Measurements from ENCODE around the gene CCKAR. TPM values are rescaled to one million over a fixed set of nuclear protein-coding genes. Genes with fewer than 3 reads are reported as not detected.

The CCKAR gene
- total RNA-seq (2013): not detected
- polyA plus RNA-seq (not detected), polyA minus RNA-seq (not detected in 2 replicates), total RNA-seq (0 to 0.46 (median 0) reads per million in 11 experiments)

- Histone ChIP-seq H3K79me2 (ENCODE audit: insufficient read depth, low read length) (no peaks in the 10 kb centered on the region), H3K27me3 (ENCODE audit: control insufficient read depth in 2 of 2, insufficient read depth in 2 of 2, low read length in 2 of 2) (no peaks in the 10 kb centered on the region), H3K36me3 (replicated peaks in 1 of 2; ENCODE audit: control insufficient read depth in 1 of 2, insufficient read depth in 2 of 2, low read length in 2 of 2) (no peaks in the 10 kb centered on the region), H3K4me2 (replicated peaks; ENCODE audit: extremely low read depth, low read length, poor library complexity, severe bottlenecking) (no peak within 1 kb of the TSS), H3K4me3 (replicated peaks in 1 of 3; ENCODE audit: low read depth in 2 of 3, low read length in 3 of 3) (no peak within 1 kb of the TSS), H3K9ac (ENCODE audit: insufficient read depth, low read length, poor library complexity, severe bottlenecking) (no peak within 1 kb of the TSS), H3K9me3 (replicated peaks in 1 of 2; ENCODE audit: control insufficient read depth in 1 of 2, insufficient read depth in 1 of 2, low read length in 2 of 2) (peaks cover 0 to 3% of the 10 kb centered on the region in 2 donors), H3K27ac (ENCODE audit: low read depth in 1 of 2, low read length in 2 of 2) (no peak within 1 kb of the TSS), H3K4me1 (ENCODE audit: control insufficient read depth in 1 of 2, insufficient read depth in 2 of 2, low read length in 2 of 2) (no peaks in the 10 kb centered on the region), H4K20me1 (ENCODE audit: insufficient read depth, low read length) (no peaks in the 10 kb centered on the region), H2AFZ (ENCODE audit: insufficient read depth, low read depth, low read length, poor library complexity, severe bottlenecking) (no peak within 1 kb of the TSS)
- H3K27ac Mint-ChIP-seq: no peak within 1 kb of the TSS
- peaks cover 4 to 10% (median 6%) of the 10 kb centered on the region in 3 donors for H3K27me3 Mint-ChIP-seq (ENCODE audit: low read depth in 3 of 3)
- peaks cover 0 to 7% (median 5%) of the 10 kb centered on the region in 7 donors for H3K9me3 Mint-ChIP-seq
- H3K4me1 Mint-ChIP-seq: no peaks in the 10 kb centered on the region
- 88% methylated on average over 14 of the region's 24 CpGs for WGBS (ENCODE audit: insufficient coverage)
- H3K4me3 Mint-ChIP-seq: no peak within 1 kb of the TSS
- DNase-seq: no peak
- TF ChIP-seq CTCF (IDR thresholded peaks at IDR 0.05): no peak
- intact Hi-C loops (cut with micrococcal nuclease): no loop called here
- H3K36me3 Mint-ChIP-seq: no peaks in the 10 kb centered on the region
Measured at GRCh38 chr4:26490111-26490959, at the start of gene CCKAR. Gene CCKAR, minus strand, starts transcription at chr4:26490484. Its CDS starts 217 bp downstream, at chr4:26490267.

- Histone ChIP-seq H3K4me2 (replicated peaks; ENCODE audit: extremely low read depth, low read length, poor library complexity, severe bottlenecking) (no peak overlapping the region), H3K4me1 (ENCODE audit: control insufficient read depth in 1 of 2, insufficient read depth in 2 of 2, low read length in 2 of 2) (no peaks in the 10 kb centered on the region), H3K27ac (ENCODE audit: low read depth in 1 of 2, low read length in 2 of 2) (no peak overlapping the region), H3K9me3 (replicated peaks in 1 of 2; ENCODE audit: control insufficient read depth in 1 of 2, insufficient read depth in 1 of 2, low read length in 2 of 2) (no peaks in the 10 kb centered on the region), H3K27me3 (ENCODE audit: control insufficient read depth in 2 of 2, insufficient read depth in 2 of 2, low read length in 2 of 2) (no peaks in the 10 kb centered on the region), H2AFZ (ENCODE audit: insufficient read depth, low read depth, low read length, poor library complexity, severe bottlenecking) (no peak overlapping the region), H3K4me3 (replicated peaks in 1 of 3; ENCODE audit: low read depth in 2 of 3, low read length in 3 of 3) (no peak overlapping the region), H3K36me3 (replicated peaks in 1 of 2; ENCODE audit: control insufficient read depth in 1 of 2, insufficient read depth in 2 of 2, low read length in 2 of 2) (no peaks in the 10 kb centered on the region), H4K20me1 (ENCODE audit: insufficient read depth, low read length) (no peaks in the 10 kb centered on the region), H3K9ac (ENCODE audit: insufficient read depth, low read length, poor library complexity, severe bottlenecking) (no peak overlapping the region), H3K79me2 (ENCODE audit: insufficient read depth, low read length) (no peaks in the 10 kb centered on the region)
- Mint-ChIP-seq H3K36me3 (no peaks in the 10 kb centered on the region), H3K4me1 (no peaks in the 10 kb centered on the region), H3K27me3 (ENCODE audit: low read depth in 3 of 3) (peaks cover 2 to 5% (median 4%) of the 10 kb centered on the region in 3 donors), H3K4me3 (no peak overlapping the region), H3K27ac (no peak overlapping the region), H3K9me3 (peaks cover 0 to 6% (median 2%) of the 10 kb centered on the region in 7 donors)
- no peak for DNase-seq
- no CpG with 5 or more reads among the region's 2 CpGs for WGBS (ENCODE audit: insufficient coverage)
- intact Hi-C loops (cut with micrococcal nuclease): no loop called here
- no peak for TF ChIP-seq CTCF (IDR thresholded peaks at IDR 0.05)
Measured at GRCh38 chr4:26533685-26534084, 43.4 kb upstream of the CCKAR start.

All from CD14-positive monocyte (primary cell).